Measurements from ENCODE around the gene UNC13D.

Gene UNC13D

GRCh38 chr17:75784473-75785015 lies 59.7 kb downstream of the UNC13D start, which contains the start of gene UNK:
UNK (plus strand) TSS chr17:75784806; CDS start chr17:75784881, 75 bp downstream.
- no peak for TF ChIP-seq EZH2phosphoT487 (conservative IDR thresholded peaks at IDR 0.05; ENCODE audit: low read length)
- no peak for TF ChIP-seq CTCF (IDR thresholded peaks at IDR 0.05; ENCODE audit: insufficient read depth, low read length, poor library complexity, severe bottlenecking)
- H3K4me2 ChIP-seq (ENCODE audit: low read depth, low read length, poor library complexity, severe bottlenecking), result peak within 1 kb of the TSS; percentile 97
- peak within 1 kb of the TSS; percentile 96 for H3K27ac ChIP-seq (ENCODE audit: low read depth, low read length)
- peak within 1 kb of the TSS; percentile 67 for H2AFZ ChIP-seq (ENCODE audit: low read depth, low read length, severe bottlenecking)
- 0 out of 2 replicates have a peak, but pooled peaks cover 3% of the 10 kb centered on the region for H3K9me3 ChIP-seq (ENCODE audit: insufficient read depth, low read length)
- H4K20me1 ChIP-seq (ENCODE audit: low read depth, low read length), result no peaks in the 10 kb centered on the region
- H3K27me3 ChIP-seq (ENCODE audit: low read length), result no peaks in the 10 kb centered on the region
- H3K36me3 ChIP-seq (ENCODE audit: low read length), result no peaks in the 10 kb centered on the region
- peaks cover 45% of the 10 kb centered on the region for H3K79me2 ChIP-seq (ENCODE audit: insufficient read depth, low read length)
- H3F3A ChIP-seq (ENCODE audit: insufficient read depth), result peaks cover 46% of the 10 kb centered on the region
- no peaks in the 10 kb centered on the region for H3K9me2 ChIP-seq (replicated peaks; ENCODE audit: insufficient read depth, low read length)
- peak within 1 kb of the TSS; percentile 73 for H3K4me3 ChIP-seq (ENCODE audit: insufficient read depth, low read length, poor library complexity, severe bottlenecking)
- peak within 1 kb of the TSS; percentile 98 for H3K9ac ChIP-seq (ENCODE audit: low read length)

GRCh38 chr17:75783803-75784472 lies 60.3 kb downstream of the UNC13D start:
- H4K20me1 ChIP-seq (ENCODE audit: low read depth, low read length), result no peaks in the 10 kb centered on the region
- no peak for TF ChIP-seq EZH2phosphoT487 (conservative IDR thresholded peaks at IDR 0.05; ENCODE audit: low read length)
- TF ChIP-seq CTCF (IDR thresholded peaks at IDR 0.05; ENCODE audit: insufficient read depth, low read length, poor library complexity, severe bottlenecking), result no peak
- peak overlapping the region; percentile 97 for H3K4me2 ChIP-seq (ENCODE audit: low read depth, low read length, poor library complexity, severe bottlenecking)
- H3K4me3 ChIP-seq (ENCODE audit: insufficient read depth, low read length, poor library complexity, severe bottlenecking), result peak overlapping the region; percentile 73
- H3K9me3 ChIP-seq (ENCODE audit: insufficient read depth, low read length), result 0 out of 2 replicates have a peak, but pooled peaks cover 3% of the 10 kb centered on the region
- H3F3A ChIP-seq (ENCODE audit: insufficient read depth), result peaks cover 44% of the 10 kb centered on the region
- H3K9ac ChIP-seq (ENCODE audit: low read length), result peak overlapping the region; percentile 98
- no peaks in the 10 kb centered on the region for H3K27me3 ChIP-seq (ENCODE audit: low read length)
- H3K9me2 ChIP-seq (replicated peaks; ENCODE audit: insufficient read depth, low read length), result no peaks in the 10 kb centered on the region
- H3K79me2 ChIP-seq (ENCODE audit: insufficient read depth, low read length), result peaks cover 45% of the 10 kb centered on the region
- H3K27ac ChIP-seq (ENCODE audit: low read depth, low read length), result peak overlapping the region; percentile 96
- no peaks in the 10 kb centered on the region for H3K36me3 ChIP-seq (ENCODE audit: low read length)
- H2AFZ ChIP-seq (ENCODE audit: low read depth, low read length, severe bottlenecking), result peak overlapping the region; percentile 67

- H4K20me1 ChIP-seq (ENCODE audit: low read depth, low read length), result peaks cover 6% of the 10 kb centered on the region
- no peaks in the 10 kb centered on the region for H3K9me2 ChIP-seq (replicated peaks; ENCODE audit: insufficient read depth, low read length)
- H3F3A ChIP-seq (ENCODE audit: insufficient read depth), result peaks cover 44% of the 10 kb centered on the region
- peak; percentile 79 for TF ChIP-seq CTCF (IDR thresholded peaks at IDR 0.05; ENCODE audit: insufficient read depth, low read length, poor library complexity, severe bottlenecking)
- TF ChIP-seq EZH2phosphoT487 (conservative IDR thresholded peaks at IDR 0.05; ENCODE audit: low read length), result no peak
- peak overlapping the region; percentile 98 for H3K9ac ChIP-seq (ENCODE audit: low read length)
- H3K4me2 ChIP-seq (ENCODE audit: low read depth, low read length, poor library complexity, severe bottlenecking), result peak overlapping the region; percentile 97
- H3K27ac ChIP-seq (ENCODE audit: low read depth, low read length), result peak overlapping the region; percentile 96
- H2AFZ ChIP-seq (ENCODE audit: low read depth, low read length, severe bottlenecking), result peak overlapping the region; percentile 67
- peaks cover 6% of the 10 kb centered on the region; the same call in 1 of the 2 replicates for H3K36me3 ChIP-seq (ENCODE audit: low read length)
- H3K9me3 ChIP-seq (ENCODE audit: insufficient read depth, low read length), result 0 out of 2 replicates have a peak, but pooled peaks cover 3% of the 10 kb centered on the region
- H3K79me2 ChIP-seq (ENCODE audit: insufficient read depth, low read length), result peaks cover 45% of the 10 kb centered on the region
- H3K4me3 ChIP-seq (ENCODE audit: insufficient read depth, low read length, poor library complexity, severe bottlenecking), result peak overlapping the region; percentile 73
- no peaks in the 10 kb centered on the region for H3K27me3 ChIP-seq (ENCODE audit: low read length)
Observed at GRCh38 chr17:75783069-75783783, 61.0 kb downstream of the UNC13D start.
